ENCODE data around the gene BBX. TPM values are rescaled to one million over a fixed set of nuclear protein-coding genes. Genes with fewer than 3 reads are reported as not detected.

BBX gene
- total and polyA plus RNA-seq, 2 donors from 2014 or later, result 8.1 to 85.8 TPM

- Histone ChIP-seq H3K9ac (ENCODE audit: low read length in 3 of 3) (no peak overlapping the region), H3K36me3 (ENCODE audit: control insufficient read depth in 2 of 3, insufficient read depth in 3 of 3, low read length in 3 of 3) (no peaks in the 10 kb centered on the region), H3K9me3 (ENCODE audit: control insufficient read depth in 2 of 3, insufficient read depth in 1 of 3, low read length in 3 of 3) (no peaks in the 10 kb centered on the region), H3K27me3 (ENCODE audit: control insufficient read depth, insufficient read depth, low read length) (no peaks in the 10 kb centered on the region), H3K4me1 (ENCODE audit: control insufficient read depth in 2 of 3, insufficient read depth in 2 of 3, low read depth in 1 of 3, low read length in 3 of 3) (no peaks in the 10 kb centered on the region), H3K4me3 (ENCODE audit: low read length in 3 of 3) (no peak overlapping the region), H3K27ac (ENCODE audit: low read depth in 2 of 2, low read length in 2 of 2) (no peak overlapping the region)
- FAIRE-seq, result no peak
- TF ChIP-seq CTCF (IDR thresholded peaks at IDR 0.05; ENCODE audit: borderline replicate concordance, extremely low read depth, insufficient read depth), result no peak
- intact Hi-C loops (cut with DNase I), result no loop called here
- no peak for DNase-seq
Measured at GRCh38 chr3:107666853-107667252, 144.1 kb downstream of the BBX start.

GRCh38 chr3:107668416-107668815, 145.7 kb downstream of the BBX start:
- no peaks in the 10 kb centered on the region for H3K9me3 ChIP-seq (ENCODE audit: control insufficient read depth in 2 of 3, insufficient read depth in 1 of 3, low read length in 3 of 3)
- no peaks in the 10 kb centered on the region for H3K4me1 ChIP-seq (ENCODE audit: control insufficient read depth in 2 of 3, insufficient read depth in 2 of 3, low read depth in 1 of 3, low read length in 3 of 3)
- no peaks in the 10 kb centered on the region for H3K27me3 ChIP-seq (ENCODE audit: control insufficient read depth, insufficient read depth, low read length)
- FAIRE-seq (no peak), DNase-seq (no peak)
- no peak overlapping the region for H3K27ac ChIP-seq (ENCODE audit: low read depth in 2 of 2, low read length in 2 of 2)
- no peak overlapping the region for H3K4me3 ChIP-seq (ENCODE audit: low read length in 3 of 3)
- TF ChIP-seq CTCF (IDR thresholded peaks at IDR 0.05; ENCODE audit: borderline replicate concordance, extremely low read depth, insufficient read depth), result no peak
- intact Hi-C loops (cut with DNase I), result no loop called here
- no peak overlapping the region for H3K9ac ChIP-seq (ENCODE audit: low read length in 3 of 3)
- H3K36me3 ChIP-seq (ENCODE audit: control insufficient read depth in 2 of 3, insufficient read depth in 3 of 3, low read length in 3 of 3), result no peaks in the 10 kb centered on the region

GRCh38 chr3:107668963-107669362, 146.2 kb downstream of the BBX start:
- no peak for FAIRE-seq
- DNase-seq, result no peak
- no peaks in the 10 kb centered on the region for H3K27me3 ChIP-seq (ENCODE audit: control insufficient read depth, insufficient read depth, low read length)

More at GRCh38 chr3:107668963-107669362, 146.2 kb downstream of the BBX start:
- intact Hi-C loops (cut with DNase I), result no loop called here
- Histone ChIP-seq H3K4me3 (ENCODE audit: low read length in 3 of 3) (no peak overlapping the region), H3K9me3 (ENCODE audit: control insufficient read depth in 2 of 3, insufficient read depth in 1 of 3, low read length in 3 of 3) (no peaks in the 10 kb centered on the region), H3K36me3 (ENCODE audit: control insufficient read depth in 2 of 3, insufficient read depth in 3 of 3, low read length in 3 of 3) (no peaks in the 10 kb centered on the region), H3K4me1 (ENCODE audit: control insufficient read depth in 2 of 3, insufficient read depth in 2 of 3, low read depth in 1 of 3, low read length in 3 of 3) (no peaks in the 10 kb centered on the region), H3K9ac (ENCODE audit: low read length in 3 of 3) (no peak overlapping the region), H3K27ac (ENCODE audit: low read depth in 2 of 2, low read length in 2 of 2) (no peak overlapping the region)
- no peak for TF ChIP-seq CTCF (IDR thresholded peaks at IDR 0.05; ENCODE audit: borderline replicate concordance, extremely low read depth, insufficient read depth)

Data from kidney (tissue), 14 donors.